Raji (cell line): ENCODE results near the gene ABCD4.

Experiments
- POLR2A ChIP-seq: IDR thresholded peaks from 2 replicates; pipeline ENCODE4 v1.6.1; 2011; ENCODE audit warnings: low read depth, low read length, control low read depth; ENCODE audit not compliant: insufficient read depth

Gene ABCD4

GRCh38 chr14:74271365-74271764 is 31.4 kb downstream of the ABCD4 start:
- TF ChIP-seq POLR2A: no peak

- no peak for TF ChIP-seq POLR2A
Observed at GRCh38 chr14:74267588-74267987, 35.1 kb downstream of the ABCD4 start.

- no peak for TF ChIP-seq POLR2A
Observed at GRCh38 chr14:74265301-74265965, 37.3 kb downstream of the ABCD4 start.

GRCh38 chr14:74263921-74264320 is 38.8 kb downstream of the ABCD4 start:
- TF ChIP-seq POLR2A: no peak

GRCh38 chr14:74263181-74263580 is 39.6 kb downstream of the ABCD4 start:
- no peak for TF ChIP-seq POLR2A

- no peak for TF ChIP-seq POLR2A
Observed at GRCh38 chr14:74262076-74262475, 40.7 kb downstream of the ABCD4 start.

- no peak for TF ChIP-seq POLR2A
Observed at GRCh38 chr14:74261288-74261687, 41.4 kb downstream of the ABCD4 start.

- TF ChIP-seq POLR2A: no peak
Observed at GRCh38 chr14:74260525-74261233, 42.1 kb downstream of the ABCD4 start.

GRCh38 chr14:74259513-74259912 is 43.2 kb downstream of the ABCD4 start:
- TF ChIP-seq POLR2A: no peak

GRCh38 chr14:74258764-74259035 is 44.0 kb downstream of the ABCD4 start:
- no peak for TF ChIP-seq POLR2A

GRCh38 chr14:74257941-74258763 is 44.6 kb downstream of the ABCD4 start:
- TF ChIP-seq POLR2A: no peak

- TF ChIP-seq POLR2A: no peak
Observed at GRCh38 chr14:74257078-74257940, 45.4 kb downstream of the ABCD4 start.

GRCh38 chr14:74255281-74255680 is 47.5 kb downstream of the ABCD4 start:
- TF ChIP-seq POLR2A: no peak

GRCh38 chr14:74249433-74250375 is 53.0 kb downstream of the ABCD4 start:
- TF ChIP-seq POLR2A: no peak
